ENCODE measurements around the gene PER1.

PER1 gene, protein sequence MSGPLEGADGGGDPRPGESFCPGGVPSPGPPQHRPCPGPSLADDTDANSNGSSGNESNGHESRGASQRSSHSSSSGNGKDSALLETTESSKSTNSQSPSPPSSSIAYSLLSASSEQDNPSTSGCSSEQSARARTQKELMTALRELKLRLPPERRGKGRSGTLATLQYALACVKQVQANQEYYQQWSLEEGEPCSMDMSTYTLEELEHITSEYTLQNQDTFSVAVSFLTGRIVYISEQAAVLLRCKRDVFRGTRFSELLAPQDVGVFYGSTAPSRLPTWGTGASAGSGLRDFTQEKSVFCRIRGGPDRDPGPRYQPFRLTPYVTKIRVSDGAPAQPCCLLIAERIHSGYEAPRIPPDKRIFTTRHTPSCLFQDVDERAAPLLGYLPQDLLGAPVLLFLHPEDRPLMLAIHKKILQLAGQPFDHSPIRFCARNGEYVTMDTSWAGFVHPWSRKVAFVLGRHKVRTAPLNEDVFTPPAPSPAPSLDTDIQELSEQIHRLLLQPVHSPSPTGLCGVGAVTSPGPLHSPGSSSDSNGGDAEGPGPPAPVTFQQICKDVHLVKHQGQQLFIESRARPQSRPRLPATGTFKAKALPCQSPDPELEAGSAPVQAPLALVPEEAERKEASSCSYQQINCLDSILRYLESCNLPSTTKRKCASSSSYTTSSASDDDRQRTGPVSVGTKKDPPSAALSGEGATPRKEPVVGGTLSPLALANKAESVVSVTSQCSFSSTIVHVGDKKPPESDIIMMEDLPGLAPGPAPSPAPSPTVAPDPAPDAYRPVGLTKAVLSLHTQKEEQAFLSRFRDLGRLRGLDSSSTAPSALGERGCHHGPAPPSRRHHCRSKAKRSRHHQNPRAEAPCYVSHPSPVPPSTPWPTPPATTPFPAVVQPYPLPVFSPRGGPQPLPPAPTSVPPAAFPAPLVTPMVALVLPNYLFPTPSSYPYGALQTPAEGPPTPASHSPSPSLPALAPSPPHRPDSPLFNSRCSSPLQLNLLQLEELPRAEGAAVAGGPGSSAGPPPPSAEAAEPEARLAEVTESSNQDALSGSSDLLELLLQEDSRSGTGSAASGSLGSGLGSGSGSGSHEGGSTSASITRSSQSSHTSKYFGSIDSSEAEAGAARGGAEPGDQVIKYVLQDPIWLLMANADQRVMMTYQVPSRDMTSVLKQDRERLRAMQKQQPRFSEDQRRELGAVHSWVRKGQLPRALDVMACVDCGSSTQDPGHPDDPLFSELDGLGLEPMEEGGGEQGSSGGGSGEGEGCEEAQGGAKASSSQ (N-terminal part only)

DNA sequence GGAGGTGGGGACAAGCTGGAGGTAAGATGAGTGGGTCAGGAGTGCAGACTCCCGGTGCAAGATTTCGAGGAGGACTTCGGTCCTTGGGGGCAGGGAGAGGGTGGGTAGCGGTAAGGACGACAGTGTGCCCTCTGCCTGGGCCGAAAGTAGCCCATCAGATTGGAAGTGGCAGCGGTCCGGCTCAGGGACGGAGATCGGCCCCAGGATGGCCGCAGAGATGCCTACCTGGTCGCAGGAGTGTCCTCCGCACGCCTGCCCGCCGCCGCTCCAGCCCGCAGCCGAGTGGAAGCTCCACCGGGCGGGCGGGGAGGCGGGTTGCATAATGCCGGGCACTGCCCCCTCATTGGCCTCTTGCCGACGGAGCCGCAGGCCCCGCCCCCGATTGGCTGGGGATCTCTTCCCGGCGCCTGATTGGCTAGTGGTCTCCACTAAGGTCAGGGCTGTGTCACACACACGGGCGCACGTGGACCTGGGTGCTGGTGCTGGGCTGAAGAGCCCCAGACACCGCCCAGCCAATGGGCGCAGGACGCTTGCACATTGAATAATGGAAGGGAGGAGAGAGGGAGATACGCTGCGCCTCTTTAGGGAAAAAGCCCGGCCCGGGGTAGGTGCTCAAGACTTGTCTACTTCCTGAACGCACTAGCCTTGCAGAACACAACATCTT is at the start of gene PER1:
TSS of gene PER1 (minus strand) at position 293 of the 664 bp plus-strand sequence. CDS start 1,698 bp downstream, outside the sequence.
- DNase-seq (ENCODE audit: low read depth in 2 of 2, low spot score in 1 of 2): peak; percentile 58 to 76

DNA sequence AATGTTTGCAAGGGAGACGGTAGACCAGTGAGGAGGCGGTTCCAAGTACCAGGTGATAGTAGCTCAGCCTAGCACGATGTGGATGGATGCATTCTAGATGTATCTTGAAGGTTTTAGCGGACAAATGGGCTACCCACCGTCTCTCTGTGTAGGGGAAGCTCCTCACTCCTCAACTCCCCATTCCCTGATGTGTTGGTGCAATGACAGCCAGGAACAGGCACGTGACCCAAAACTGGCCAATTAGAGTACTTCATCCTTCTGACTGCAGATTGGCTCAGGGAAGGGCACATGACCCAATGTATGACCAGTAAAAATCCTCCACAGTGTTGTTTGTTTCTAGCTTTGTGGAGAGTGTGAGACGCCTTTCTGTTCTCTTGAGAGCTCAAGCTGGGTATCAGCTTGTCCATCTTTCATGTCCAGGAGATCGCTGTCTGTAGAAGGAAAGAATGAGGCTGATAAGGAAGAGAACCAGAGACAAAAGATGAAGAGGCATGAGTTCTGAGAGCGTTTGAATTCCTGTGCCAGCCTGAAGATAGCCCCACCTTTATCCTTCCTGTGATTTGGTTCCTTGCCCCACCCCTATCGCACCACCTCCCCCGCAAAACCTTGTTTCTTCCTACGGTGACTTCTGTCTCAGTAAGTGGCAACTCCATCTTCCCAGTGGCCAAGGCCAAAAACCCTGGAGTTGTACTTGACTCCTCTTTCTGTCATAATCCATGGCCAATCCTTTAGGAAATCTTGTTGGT is 40.0 kb upstream of the PER1 start:
- no peak for DNase-seq (ENCODE audit: low read depth in 2 of 2, low spot score in 1 of 2)

DNA sequence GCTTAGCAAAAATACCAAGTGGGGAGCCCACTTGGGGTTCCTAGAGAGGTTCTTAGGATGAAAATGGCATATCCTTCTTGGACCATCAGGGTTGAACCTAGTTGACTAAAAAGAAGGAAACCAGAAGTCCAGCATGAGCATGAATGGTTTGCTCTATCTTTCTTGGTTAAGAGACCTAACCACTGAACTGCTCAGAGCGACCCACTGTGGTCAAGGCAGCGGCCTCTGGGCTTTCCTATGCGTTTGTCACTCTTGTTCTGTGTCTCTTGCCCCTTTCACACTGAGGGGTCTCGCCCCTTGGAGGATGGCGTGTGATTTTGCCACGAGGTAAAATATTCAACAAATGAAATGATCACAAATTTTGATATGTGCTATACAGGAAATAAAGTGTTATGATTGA is 38.3 kb upstream of the PER1 start:
- no peak for DNase-seq (ENCODE audit: low read depth in 2 of 2, low spot score in 1 of 2)

DNA sequence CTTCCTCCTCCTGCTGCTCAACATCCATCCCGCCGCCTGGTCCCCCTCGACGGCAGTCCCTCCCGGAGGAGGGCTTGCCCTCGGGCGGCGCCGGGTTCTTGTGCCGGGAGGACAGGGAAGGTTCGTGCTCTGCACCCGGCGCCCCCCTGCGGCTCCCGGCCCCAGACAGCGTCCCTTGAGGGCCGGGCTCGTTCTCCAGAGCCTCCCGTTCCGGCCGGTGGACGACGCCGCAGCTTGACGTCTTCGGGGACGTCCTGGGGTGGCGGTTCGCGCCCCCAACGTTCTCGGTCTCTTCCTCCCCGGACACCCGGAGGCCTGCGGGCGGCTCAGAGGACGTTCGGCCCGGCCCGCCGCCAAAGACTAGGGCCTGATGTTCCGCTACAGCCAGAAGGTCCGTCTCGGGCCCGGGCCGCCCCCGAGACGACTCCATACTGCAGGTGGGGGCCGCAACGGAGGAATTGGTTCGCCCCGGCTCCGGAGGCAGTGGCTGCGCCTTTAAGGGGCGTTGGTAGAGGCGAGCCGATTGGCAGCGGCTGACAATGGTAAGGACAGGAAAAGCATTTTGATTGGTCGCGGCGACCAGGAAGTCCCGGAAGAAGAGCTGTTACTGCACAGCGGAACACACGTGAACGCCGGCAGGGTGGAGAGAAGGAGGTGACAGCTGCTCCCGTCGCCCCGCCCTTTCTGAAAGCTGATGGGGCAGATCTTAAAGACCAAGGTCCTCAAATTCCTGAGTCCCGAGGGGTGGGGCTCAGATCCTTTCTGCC is 37.7 kb upstream of the PER1 start, which contains the start of gene BORCS6:
TSS of gene BORCS6 (minus strand) at position 470 of the 767 bp plus-strand sequence. CDS start at position 430, 40 bp downstream.
- peak; percentile 82 to 92 for DNase-seq (ENCODE audit: low read depth in 2 of 2, low spot score in 1 of 2)

DNA sequence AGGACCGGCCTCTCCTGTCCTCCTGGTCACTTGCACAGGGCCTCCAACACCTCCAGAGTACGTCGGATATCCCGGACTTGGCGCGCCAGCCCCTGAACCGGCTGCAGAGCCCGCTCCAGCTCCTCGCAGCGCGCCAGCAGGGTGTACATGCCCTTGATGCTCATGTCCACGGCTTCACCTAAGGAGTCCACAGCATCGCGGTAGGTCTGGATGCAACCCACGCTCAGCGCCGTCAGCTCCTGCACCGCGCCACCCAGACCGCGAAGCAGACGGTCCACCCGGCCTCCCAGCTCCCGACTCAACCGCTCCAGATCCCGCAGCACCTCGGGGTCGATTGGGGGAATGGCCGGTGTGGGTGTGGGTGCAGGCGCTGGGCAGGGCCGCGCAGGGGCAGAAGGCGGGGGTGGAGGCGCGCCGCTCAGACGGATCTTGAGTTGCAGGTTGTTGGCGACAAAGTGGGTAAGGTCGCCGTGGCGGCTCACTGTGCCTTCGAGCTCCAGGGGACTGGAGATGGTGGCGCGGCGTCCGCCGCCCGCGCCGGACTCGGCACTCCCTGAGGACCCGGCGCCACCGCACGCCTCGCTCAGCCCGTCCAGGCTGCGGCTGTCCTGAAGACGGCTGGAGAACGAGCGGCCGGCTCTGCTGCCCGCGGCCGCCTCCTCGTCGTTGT is 37.0 kb upstream of the PER1 start:
- no peak for DNase-seq (ENCODE audit: low read depth in 2 of 2, low spot score in 1 of 2)

DNA sequence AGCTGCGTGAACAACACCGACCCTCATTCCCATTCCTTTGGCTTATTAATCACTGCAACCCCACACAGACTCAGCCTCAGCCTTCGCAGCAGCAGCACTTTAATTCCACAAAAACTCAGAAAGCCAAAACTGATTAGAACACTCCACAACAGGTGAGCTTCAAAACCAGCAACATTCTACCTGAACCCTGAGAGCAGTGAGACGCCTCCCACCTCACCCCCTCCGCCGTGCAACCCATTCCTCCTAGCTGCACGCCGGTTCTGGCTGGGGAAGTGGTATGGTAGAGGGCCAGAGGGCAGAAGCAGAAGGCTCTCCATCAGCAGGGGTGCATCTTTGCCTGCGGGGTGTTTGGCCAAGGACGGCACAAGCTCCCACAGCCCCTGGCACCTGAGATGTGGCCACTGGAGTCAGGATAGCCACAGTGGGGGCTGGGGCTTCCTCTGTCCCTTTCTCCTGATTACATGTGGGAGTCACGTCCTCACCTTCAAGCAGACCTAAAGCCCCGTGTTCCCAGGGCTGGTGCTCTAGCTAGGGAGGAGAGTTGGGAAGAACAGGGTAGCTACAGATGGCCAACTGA is 36.1 kb upstream of the PER1 start:
- no peak for DNase-seq (ENCODE audit: low read depth in 2 of 2, low spot score in 1 of 2)

DNA sequence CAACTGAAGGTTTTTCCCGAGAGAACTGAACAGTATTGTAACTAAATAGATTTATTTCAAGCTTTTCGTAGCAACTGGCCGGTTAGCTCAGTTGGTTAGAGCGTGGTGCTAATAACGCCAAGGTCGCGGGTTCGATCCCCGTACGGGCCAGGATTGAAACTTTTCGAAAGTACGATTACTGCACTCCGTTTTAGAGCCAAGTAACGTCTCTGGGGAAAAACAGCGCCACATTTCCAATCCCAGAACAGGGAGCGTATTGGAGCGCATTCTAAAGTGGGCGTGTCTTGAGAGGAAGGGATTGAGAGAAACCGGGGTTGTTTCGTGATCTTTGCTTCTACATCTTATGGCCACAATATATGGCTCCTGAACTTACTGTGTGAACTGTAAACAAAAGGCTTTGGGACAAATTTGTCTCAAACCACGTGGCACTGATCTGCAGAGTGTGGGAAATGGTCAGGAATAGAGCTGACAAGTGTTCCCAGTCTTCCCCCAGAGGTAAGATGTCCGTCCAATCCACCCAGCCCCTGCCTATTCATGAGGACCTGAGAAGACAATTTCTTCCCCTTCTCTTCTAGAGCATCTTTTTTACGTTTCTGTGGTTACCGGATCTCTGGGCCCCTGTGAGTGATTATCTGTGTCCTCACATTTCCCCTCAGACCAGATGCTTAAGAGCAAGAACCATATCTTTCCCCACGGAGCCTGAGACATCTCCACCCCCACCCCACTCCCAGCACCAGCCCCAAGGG is 35.5 kb upstream of the PER1 start:
- peak; percentile 86 to 92 for DNase-seq (ENCODE audit: low read depth in 2 of 2, low spot score in 1 of 2)

DNA sequence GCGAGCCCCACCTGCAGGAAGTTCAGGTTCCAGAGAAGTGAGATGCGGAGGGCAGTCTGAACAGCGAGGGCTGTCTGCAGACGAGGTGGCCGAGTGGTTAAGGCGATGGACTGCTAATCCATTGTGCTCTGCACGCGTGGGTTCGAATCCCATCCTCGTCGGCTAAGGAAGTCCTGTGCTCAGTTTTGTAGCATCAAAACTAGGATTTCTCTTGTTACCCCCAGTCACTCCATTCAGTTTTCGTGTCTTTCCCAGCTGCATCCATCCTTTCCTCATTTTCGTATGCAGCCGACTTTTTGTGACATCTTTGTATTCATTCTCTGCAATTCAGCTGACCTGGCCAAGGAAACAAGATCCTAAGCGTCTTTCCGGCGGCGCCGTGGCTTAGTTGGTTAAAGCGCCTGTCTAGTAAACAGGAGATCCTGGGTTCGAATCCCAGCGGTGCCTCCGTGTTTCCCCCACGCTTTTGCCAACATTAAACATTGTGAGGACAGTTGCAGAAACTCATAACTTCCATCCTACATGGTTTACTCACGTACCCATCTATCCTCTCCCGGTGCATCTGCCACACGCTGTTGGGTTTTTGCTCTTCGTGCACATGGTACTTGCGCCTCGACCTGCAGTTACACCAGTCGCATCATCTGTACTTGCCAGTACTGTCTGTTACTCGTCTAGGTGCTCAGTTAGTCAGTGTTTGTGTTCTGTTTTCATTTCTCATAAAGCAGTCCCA is 34.7 kb upstream of the PER1 start:
- peak; percentile 83 to 89 for DNase-seq (ENCODE audit: low read depth in 2 of 2, low spot score in 1 of 2)

DNA sequence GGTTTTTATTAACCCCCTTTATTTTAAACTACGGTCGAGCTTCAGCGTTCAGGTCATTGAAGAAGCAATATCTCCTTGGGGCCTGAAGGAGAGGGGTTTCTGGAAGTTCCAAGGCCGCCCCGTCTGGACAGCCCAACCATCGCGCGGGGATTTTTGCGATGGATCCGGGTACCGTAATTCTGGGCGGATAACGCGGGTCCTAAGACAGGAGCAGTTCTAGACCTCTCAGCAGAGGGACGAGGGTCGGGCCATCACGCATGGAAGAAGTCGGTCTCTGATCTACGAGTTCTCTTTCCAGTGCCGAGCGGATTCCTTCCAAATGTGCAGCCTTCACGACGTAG is 34.2 kb upstream of the PER1 start:
- DNase-seq (ENCODE audit: low read depth in 2 of 2, low spot score in 1 of 2): no peak

DNA sequence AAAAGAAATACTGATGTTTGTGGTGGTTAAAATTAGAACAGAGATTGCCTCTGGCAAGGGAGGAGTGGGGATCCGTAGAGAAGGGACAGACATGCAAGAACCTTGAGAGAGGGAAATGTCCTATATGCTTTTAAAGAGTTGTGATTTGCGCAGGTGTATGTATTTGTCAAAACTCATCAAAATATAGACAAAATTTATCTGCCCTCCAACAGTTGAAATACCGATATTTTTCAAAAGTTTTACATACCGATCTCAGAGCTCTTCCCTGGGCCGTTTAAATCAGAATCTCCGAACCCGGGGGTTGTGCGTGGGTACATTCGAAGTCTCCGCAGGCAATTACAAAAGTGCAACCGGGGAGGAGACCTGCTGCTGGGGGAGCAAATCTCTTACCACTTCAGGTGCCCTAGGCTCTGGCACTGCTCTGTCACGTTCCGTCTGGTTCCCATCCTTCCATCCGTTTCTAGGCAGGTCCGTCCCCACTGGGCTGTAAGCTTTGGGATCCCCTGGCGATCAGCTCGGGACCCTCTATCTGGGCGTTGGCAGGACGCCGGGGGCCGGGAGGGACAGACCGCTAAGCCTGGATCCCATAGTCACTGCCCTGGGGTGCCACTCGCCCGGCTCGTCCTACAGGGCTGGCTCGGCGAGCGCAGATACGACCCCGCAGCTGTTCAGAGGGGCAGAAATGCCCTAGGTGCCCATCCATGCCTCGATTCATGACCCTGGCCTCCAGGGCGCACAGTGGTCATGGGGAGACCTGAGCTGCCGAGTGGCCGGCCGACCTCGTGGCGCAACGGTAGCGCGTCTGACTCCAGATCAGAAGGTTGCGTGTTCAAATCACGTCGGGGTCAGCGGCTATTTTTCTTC is 33.6 kb upstream of the PER1 start:
- DNase-seq (ENCODE audit: low read depth in 2 of 2, low spot score in 1 of 2): peak; percentile 78 to 96

DNA sequence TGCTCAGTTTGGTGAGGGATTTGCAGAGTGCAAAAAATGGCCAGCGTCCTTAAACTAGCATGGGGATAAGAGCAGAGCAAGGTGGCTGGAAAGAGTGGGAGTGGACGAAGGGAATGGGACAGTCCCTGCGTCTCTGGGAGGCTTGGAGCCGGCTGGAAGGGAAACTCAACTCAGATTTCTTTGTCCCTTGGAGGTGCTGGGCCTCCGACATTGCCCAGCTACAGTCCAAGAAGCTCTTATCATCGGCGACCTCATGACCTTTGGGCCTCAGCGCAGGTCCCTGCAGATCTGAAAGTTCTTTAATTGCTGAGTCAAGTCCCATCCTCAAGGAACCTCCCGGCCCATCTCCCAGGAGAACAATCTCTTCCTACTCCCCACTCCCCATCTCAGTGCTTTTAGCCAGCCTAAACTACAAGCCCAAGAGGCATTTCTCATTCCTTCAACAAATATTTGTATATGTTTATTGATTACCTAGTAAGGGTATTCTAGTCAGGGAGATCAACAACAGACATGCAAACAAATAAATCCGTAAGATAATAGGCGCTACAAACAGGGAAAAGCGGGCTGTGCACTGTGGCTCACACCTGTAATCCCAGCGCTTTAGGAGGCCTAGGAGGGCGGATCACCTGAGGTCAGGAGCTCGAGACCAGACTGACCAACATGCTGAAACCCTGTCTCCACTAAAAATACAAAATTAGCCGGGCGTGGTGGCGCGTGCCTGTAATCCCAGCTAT is 25.0 kb upstream of the PER1 start:
- DNase-seq (ENCODE audit: low read depth in 2 of 2, low spot score in 1 of 2): no peak

DNA sequence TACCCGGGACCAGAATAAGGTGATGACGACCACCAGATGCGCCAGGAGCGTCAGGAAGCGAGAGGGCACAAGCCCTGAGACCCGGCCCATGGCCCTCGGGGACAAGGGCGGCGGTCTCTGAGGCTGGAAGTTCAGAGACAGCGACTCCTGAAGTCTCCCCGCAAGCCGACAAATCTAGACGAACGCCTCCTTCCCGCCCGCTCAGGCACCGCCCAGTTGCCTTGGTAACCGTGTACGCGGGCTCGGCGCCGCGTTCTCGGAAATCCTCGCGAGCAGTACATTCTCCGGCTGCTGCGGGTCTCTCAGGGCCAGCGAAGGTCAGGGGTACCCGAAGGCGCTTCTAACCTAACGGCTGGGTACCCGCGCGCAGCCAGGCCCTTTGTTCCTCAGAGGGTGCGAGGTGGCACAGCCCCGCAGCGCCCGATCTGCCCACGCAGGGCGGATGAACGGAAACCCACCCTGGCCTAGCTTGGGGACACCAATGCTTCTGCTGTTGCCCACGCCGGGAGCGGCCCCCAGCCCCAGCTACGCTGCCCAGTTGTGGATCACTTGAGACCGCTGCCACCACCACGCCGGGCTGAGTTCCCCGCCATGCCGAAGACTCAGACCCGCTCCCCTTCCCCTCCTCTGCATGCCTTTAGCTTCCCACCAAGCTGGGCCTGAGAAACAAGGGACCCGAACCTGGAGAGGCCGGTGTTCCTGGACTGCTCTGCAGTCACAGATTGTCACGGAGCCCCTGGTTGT is 24.2 kb upstream of the PER1 start, which contains the start of gene TMEM107:
TSS of gene TMEM107 (minus strand) at position 184 of the 744 bp plus-strand sequence. CDS start at position 90, 94 bp downstream.
- peak; percentile 70 for DNase-seq (ENCODE audit: low read depth in 2 of 2, low spot score in 1 of 2)

DNA sequence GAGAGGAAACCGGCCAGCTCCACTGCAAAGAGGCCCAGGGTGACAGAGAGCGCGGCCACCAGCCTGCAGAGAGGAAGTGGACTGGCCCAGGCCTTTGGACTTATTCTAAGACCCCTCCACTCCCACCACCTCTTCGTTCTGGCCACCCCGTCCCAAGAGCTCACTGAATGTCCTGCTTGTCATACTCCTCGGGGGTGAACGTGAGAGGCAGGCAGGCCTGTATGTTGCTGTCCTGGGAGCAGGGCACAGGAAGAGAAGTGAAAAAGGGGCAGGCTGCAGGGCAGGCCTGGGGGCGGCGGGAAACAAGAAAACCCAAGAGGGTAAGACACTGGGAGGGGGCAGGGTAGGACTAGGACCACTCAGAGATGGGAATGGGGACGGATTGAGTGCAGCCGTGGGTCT is 23.6 kb upstream of the PER1 start:
- DNase-seq (ENCODE audit: low read depth in 2 of 2, low spot score in 1 of 2): no peak

DNA sequence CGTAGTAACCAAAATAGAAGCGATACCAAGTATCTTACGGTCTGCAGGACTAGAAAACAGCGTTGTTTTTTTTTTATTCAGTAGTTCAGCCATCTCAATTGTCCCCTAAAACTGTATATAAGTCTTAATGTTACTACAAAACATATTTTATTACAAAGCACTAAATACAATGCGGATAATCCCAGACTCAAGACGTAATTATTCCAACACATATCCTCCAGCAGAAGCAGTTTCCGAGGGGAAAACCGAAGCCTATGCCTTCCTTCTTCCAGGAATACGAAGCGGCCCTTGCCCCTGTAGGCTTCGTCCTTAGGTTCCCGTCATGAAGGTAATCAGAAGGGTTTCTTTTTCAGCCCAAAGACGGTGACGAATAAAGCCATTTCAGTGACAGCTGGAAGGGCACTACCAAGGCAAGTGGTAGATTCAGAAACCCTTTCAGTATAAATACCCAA is 21.7 kb upstream of the PER1 start:
- DNase-seq (ENCODE audit: low read depth in 2 of 2, low spot score in 1 of 2): no peak
